NK-92 (cell line): ENCODE results near the gene METTL13.
"Not testable (repeated sequence)": the region's sequence is repeated elsewhere in the genome, so short reads cannot be mapped to it uniquely, and the experiment has no call there.

Source experiments
- DNase-seq: peaks from one replicate; lab custom pipeline; 2025; ENCODE audit not compliant: unreplicated experiment; lab: John Stamatoyannopoulos, UW

Gene METTL13

DNA sequence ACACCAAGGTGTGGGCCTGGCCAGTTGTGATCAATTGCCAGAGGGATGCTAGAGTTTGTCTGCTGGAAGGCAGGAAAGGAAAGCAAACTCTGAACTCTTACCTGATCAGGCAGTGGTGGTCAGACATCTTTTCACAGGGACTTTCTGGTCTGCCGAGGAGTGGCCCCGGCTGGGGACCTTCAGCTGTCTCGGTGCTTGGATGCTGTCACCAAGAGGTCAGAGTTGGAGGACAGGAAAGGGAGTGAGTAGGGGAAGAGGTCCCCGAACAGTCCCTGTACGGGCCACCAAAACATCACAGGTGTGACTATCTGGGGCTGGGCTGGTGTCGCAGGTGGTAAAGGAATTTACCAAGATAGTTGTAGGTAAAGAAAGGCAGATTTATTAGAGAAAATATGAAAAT, 17.7 kb upstream of the METTL13 start:
- DNase-seq: no peak

DNA sequence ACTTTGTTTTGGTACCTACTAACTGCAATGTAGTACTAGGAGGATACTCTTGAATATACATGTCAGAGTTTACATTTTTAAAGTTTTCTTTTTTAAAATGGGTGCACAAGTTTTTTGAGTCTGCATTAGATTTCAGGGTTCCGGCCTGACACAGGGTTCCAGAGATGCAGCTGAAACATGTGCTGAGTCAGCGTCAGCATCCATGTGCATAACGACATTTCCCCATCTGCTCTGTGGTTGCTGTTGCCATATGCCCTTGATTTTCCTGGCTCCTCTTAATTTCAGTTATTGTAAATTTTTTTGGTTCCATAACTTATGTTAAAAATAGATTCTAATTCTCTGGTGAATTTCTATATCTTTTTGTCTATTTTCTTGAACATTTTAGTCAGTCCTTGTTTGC, 12.3 kb upstream of the METTL13 start:
- no peak for DNase-seq

DNA sequence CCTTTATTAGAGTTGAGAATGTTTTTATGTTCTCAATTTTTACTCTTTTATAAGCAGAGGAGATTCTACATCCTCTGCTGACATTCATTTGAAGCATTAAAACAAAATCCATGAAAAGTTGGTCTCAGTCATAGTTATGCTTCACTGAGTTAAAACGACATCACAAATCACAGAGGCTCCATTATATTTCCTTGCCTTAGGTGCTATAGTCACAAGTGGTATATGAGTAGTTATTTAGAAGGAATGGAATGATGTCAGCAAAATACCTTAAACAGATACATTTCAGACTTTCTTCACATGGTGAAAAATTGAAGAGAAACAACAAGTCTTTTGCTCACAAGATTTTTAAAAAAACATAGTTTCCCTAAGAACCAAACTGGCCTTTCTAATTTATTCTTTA, 11.7 kb upstream of the METTL13 start:
- DNase-seq: no peak

- DNase-seq: no peak
Observed at GRCh38 chr1:171772312-171772711, 9.1 kb upstream of the METTL13 start.

- DNase-seq: no peak
Observed at GRCh38 chr1:171780583-171781175, 781 bp upstream of the METTL13 start.

DNA sequence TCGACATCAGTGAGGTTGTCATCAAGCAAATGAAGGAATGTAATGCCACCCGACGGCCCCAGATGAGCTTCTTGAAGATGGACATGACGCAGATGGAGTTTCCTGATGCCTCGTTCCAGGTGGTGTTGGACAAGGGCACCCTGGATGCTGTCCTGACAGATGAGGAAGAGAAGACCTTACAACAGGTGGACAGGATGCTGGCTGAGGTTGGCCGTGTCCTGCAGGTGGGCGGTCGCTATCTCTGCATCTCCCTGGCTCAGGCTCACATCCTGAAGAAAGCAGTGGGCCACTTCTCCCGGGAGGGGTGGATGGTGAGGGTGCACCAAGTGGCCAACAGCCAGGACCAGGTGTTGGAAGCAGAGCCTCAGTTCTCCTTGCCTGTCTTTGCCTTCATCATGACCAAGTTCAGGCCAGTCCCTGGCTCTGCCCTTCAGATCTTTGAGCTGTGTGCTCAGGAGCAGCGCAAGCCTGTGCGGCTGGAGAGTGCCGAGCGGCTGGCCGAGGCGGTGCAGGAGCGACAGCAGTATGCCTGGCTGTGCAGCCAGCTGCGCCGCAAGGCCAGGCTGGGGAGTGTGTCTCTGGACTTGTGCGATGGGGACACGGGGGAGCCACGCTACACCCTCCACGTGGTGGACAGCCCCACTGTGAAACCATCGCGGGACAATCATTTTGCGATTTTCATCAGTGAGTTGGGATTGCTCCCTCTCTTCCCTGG, 2.5 kb downstream of the METTL13 start:
- DNase-seq: no peak

GRCh38 chr1:171784784-171785183, 3.3 kb downstream of the METTL13 start:
- no peak for DNase-seq

DNA sequence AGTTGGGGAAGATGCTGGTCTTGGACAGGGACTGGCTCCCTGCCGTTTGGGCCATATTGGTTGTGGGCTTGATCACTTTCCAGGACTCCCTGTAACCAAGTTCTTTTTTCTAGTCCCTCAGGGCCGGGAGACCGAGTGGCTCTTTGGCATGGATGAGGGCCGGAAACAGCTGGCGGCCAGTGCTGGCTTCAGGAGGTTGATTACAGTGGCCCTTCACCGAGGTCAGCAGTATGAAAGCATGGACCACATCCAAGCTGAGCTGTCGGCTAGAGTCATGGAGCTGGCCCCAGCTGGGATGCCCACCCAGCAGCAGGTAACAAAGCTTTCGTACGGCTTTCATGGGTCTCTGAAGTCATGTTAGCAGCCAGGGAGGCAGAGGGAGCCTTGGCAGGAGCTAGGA, 4.3 kb downstream of the METTL13 start:
- DNase-seq: no peak

- DNase-seq: no peak
Observed at GRCh38 chr1:171786534-171786933, 5.1 kb downstream of the METTL13 start.

GRCh38 chr1:171787686-171788480, 6.4 kb downstream of the METTL13 start:
- DNase-seq: no peak

GRCh38 chr1:171788696-171789095, 7.2 kb downstream of the METTL13 start:
- DNase-seq: no peak

- DNase-seq: no peak
Observed at GRCh38 chr1:171790318-171790717, 8.9 kb downstream of the METTL13 start.

DNA sequence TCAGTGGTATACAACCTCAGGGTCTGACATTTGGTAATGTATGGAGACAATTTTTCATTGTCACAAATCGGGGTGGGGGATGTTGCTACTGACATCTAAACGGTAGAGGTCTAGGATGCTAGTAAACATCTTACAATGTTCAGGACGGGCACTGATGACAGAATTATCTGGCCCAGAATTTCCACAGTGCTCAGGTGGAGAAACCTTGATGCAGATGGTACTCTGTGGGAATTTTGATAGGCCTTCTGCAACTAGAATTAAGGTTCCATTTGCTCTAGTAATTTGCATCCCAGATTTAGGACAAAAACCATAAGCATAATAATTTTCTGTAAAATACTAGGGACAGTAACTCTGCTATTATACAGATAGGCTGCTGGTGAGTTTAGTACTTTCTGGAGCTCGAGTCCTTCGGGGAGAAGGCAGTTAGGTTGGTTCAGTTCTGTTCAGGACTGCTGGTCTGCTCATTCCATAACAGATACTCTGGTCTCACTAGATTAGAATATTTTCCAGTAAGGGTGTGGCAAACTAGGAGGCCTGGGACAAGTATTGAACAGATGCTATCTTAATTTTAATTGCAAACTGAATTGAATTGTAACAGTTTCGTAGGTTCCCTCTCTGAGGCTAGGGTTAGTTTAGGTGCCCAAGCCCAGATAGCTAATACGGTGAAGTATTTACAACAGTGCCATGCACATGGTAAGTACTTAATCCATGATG, 11.4 kb downstream of the METTL13 start:
- DNase-seq: no peak

DNA sequence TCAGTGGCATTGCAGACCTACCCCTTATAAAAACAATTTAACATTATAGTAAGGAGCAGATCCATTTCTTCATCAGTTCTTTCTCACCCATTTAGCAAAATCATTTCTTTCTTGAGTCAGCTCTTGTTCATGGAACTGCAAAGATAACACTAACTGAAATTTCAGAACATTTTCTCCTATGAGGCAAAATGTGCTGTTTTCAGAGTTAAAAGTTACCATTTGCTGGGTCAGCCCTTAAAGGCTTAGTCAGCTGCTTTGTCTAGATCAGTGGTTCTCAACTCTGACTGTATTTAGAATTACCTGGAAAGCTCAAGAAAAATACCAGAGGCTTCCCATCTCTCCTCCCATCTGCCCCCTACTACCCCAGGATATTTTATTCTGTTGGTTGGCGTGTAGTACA, 12.2 kb downstream of the METTL13 start:
- no peak for DNase-seq

- DNase-seq: no peak
Observed at GRCh38 chr1:171794085-171794484, 12.6 kb downstream of the METTL13 start.

- DNase-seq: no peak
Observed at GRCh38 chr1:171796592-171796991, 15.1 kb downstream of the METTL13 start.

- DNase-seq: no peak
Observed at GRCh38 chr1:171798311-171798710, 16.9 kb downstream of the METTL13 start.

DNA sequence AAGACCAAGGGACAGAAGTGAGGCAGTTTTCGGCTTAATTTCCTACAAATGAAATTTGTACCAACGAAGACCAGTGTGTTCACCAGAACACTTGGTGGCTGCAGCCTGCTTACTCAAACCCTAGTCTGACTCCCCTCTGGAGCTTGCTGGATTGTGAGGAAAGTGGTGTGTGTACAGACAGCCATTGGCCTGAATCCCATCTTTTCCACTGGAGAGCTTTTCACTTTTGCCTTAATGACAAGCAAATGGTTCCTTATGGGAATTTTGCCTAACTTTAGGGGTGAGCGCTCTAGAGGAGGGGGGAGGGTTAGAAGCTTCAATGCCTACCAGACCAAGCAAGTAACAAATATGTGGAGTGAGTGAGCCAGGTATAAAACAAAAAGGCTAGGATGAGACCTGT, 17.3 kb downstream of the METTL13 start:
- DNase-seq: no peak

DNA sequence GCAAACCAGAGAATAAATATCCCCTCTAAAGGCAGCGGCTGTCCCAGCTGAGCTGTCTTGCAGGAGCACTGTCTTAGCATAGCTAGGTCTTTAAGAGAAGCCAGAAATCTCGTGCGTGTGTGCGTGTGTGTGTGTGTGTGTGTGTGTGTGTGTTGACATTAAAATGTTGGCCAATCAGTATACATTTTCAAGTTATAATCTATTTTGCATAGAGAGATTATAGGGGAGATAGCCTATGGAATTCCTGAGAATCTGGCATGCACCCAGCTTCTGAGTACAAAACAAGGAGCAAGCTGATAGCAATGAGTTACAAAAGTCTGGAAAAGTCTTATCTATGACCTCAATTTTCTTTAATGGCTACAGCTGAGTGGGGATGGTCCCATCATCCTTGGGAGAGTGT, 17.7 kb downstream of the METTL13 start:
- DNase-seq: no peak

- not testable (repeated sequence) for DNase-seq
Observed at GRCh38 chr1:171799698-171800097, 18.2 kb downstream of the METTL13 start.

- DNase-seq: no peak
Observed at GRCh38 chr1:171800342-171800741, 18.9 kb downstream of the METTL13 start.

DNA sequence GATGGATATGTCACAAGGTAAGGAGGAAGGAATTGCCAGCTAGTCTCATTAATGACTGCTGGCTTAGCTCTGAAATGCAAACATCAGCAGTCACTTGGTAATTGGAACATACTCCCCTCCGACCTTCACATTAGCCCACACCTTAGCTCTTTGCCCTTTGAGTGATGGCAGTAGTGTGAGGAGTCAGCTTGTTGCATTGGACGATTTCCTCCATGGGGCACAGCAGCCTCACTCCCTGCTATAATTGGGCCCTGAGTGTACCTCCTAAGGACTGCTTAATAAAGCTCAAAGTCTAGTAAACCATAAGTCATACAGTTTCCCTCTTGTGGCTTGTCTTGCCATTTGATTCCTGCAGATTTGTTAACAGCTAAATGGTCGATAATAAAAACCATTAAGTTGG, 19.4 kb downstream of the METTL13 start:
- DNase-seq: no peak
